GM10248 (cell line): ENCODE data around the gene SPTBN1.

ENCODE experiments used
- CTCF ChIA-PET: fragments of 300-600 bp; sonication (Branson Sonifier 250); formaldehyde crosslinking; extraction: SDS; loops from one replicate; lab custom pipeline; 2021; ENCODE audit warnings: antibody characterized with exemption; lab: Yijun Ruan, JAX
- POLR2A ChIA-PET: fragments of 350-650 bp; sonication (Branson Sonifier 250); formaldehyde crosslinking; extraction: SDS; loops from one replicate; lab custom pipeline; 2020; ENCODE audit warnings: antibody characterized with exemption; lab: Yijun Ruan, JAX
- DNase-seq: peaks from one replicate; pipeline ENCODE4 v3.0.0; 2012; ENCODE audit errors: extremely low spot score
- TF ChIP-seq, protein P1 (sequence below): IDR thresholded peaks from 2 replicates; pipeline ENCODE4 v1.5.1; 2012; ENCODE audit warnings: mild to moderate bottlenecking, low read depth; ENCODE audit errors: extremely low read depth, missing control alignments, control extremely low read depth

The SPTBN1 gene

DNA sequence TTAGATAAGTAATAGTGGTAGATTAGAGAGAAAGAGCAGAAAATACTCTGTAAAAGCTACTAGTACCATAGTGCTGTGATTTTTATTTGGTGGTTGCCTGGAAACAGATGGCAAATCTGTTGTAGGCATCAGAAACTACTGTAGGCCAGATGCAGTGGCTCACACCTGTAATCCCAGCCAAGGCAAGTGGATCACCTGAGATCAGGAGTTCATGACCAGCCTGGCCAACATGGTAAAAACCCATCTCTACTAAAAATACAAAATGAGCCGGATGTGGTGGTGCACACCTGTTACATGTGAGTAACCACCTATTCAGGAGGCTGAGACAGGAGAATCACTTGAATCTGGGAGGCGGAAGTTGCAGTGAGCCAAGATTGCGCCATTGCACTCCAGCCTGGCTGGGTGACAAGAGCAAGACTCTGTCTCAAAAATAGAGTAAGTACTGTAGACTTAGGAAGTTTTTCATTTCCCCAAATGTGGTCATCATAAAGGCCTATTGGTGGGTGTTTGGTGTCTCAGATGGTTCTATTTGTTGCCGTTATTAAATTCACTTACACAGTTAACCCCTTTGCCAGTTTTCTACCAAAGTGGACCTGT lies 79.6 kb downstream of the SPTBN1 start:
- POLR2A ChIA-PET: no interaction called here
- CTCF ChIA-PET: interaction anchor here (1.5 to 6.0 kb wide), 4 partner anchors 8 to 18 kb away, joined by 3 to 39 read pairs (median 6); no protein-coding TSS in a partner anchor
- DNase-seq: no peak
- TF ChIP-seq, protein P1, sequence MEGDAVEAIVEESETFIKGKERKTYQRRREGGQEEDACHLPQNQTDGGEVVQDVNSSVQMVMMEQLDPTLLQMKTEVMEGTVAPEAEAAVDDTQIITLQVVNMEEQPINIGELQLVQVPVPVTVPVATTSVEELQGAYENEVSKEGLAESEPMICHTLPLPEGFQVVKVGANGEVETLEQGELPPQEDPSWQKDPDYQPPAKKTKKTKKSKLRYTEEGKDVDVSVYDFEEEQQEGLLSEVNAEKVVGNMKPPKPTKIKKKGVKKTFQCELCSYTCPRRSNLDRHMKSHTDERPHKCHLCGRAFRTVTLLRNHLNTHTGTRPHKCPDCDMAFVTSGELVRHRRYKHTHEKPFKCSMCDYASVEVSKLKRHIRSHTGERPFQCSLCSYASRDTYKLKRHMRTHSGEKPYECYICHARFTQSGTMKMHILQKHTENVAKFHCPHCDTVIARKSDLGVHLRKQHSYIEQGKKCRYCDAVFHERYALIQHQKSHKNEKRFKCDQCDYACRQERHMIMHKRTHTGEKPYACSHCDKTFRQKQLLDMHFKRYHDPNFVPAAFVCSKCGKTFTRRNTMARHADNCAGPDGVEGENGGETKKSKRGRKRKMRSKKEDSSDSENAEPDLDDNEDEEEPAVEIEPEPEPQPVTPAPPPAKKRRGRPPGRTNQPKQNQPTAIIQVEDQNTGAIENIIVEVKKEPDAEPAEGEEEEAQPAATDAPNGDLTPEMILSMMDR: no peak

DNA sequence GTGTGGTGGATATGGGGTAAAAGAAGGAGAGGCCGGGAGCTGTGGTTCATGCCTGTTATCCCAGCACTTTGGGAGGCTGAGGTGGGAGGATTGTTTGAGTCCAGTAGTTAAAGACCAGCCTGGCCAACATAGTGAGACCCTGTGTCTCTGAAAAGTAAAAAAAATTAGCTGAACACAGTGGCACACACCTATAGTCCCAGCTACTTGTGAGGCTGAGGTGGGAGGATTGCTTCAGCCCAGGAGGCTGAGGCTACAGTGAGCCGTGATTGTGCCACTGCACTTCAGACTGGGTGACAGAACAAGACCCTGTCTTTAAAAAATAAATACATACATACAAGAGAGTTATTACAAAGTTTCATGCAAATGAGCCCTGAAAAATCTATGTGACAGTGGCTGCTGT lies 80.6 kb downstream of the SPTBN1 start:
- TF ChIP-seq, protein P1: no peak
- no peak for DNase-seq
- ChIA-PET POLR2A (no interaction called here), CTCF (interaction anchor here (0.9 to 6.0 kb wide), 7 partner anchors 9 to 71 kb away, joined by 3 to 39 read pairs (median 3); no protein-coding TSS in a partner anchor)

DNA sequence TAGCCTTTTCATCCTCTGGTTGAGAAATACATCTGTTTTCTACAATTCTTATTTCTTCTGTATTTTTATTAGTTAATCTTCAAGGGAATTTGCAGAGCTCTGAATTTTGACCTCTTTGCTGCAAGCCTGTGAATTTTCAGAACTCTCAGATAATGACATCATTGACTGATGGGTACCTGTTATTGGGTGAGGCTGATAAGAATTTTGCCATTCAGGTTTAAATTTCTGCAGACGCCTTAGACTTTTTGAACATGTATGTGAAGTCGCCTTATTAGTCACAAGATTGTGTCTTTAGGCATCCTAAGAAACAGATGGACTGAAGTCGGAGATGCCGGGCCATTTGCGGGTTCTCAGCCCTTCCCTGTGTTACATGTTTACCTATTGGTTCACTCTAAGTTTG lies 82.4 kb downstream of the SPTBN1 start:
- no peak for DNase-seq
- ChIA-PET CTCF (interaction anchor here (1.0 to 6.0 kb wide), 5 partner anchors 9 to 68 kb away, joined by 3 to 39 read pairs (median 7); no protein-coding TSS in a partner anchor), POLR2A (no interaction called here)
- TF ChIP-seq, protein P1: no peak

DNA sequence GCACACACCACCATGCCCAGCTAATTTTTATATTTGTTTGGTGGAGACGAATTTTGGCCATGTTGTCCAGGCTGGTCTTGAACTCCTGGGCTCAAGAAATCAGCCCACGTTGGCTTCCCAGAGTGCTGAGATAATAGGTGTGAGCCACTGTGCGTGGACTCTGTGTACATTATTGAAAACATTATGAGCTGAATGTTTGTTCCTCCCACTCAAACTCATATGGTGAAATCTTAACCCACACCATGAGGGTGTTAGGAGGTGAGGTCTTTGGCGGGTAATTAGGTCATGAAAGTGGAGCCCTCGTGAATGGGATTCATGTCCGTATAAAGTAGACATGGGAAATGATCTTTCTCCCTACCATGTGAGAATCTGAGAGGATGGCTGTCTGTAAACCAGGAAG lies 83.6 kb downstream of the SPTBN1 start:
- ChIA-PET CTCF (interaction anchor here (1.0 to 6.0 kb wide), 7 partner anchors 8 to 125 kb away, joined by 3 to 39 read pairs (median 4); no protein-coding TSS in a partner anchor), POLR2A (no interaction called here)
- TF ChIP-seq, protein P1: no peak
- DNase-seq: no peak

DNA sequence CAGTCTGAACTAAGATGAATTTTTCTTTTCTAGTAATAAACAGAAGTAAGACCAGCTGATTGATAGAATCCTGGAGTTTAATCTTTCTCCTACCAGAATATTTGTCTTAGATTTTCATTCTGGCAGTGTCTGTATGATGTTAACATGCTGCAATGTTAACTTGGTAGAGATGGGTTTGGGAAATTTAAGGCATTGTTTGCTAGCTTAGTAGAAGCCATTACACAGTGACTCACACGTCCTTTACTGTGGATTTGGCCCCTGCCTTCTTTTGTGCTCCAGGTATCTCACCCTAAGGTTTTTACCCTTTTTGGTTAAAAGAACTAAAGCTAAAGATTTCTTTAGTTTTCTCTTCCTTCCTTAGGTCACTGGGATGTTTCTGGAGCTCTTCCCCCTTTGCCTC lies 84.1 kb downstream of the SPTBN1 start:
- ChIA-PET CTCF (interaction anchor here (1.2 to 6.0 kb wide), 5 partner anchors 11 to 125 kb away, joined by 4 to 39 read pairs (median 6); no protein-coding TSS in a partner anchor), POLR2A (no interaction called here)
- no peak for DNase-seq
- TF ChIP-seq, protein P1: no peak

DNA sequence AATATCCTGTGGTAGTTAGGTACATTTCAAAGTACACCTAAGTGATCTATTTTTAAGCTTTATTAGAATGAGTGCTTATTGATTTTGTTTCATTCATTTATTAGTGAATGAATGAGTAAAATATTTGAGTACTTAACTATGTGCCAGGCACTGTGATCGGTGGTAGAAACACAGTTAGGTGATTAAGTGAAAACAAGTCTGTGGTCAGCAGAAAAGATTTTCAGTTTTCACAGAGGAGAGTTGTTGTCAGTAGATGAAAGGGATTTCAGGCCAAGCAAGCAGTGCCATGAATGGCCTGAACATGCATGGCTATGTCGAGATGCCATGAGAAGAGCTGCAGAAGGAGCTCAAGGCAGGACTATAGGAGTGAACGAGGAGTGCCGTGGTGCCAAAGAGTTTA lies 85.9 kb downstream of the SPTBN1 start:
- ChIA-PET POLR2A (no interaction called here), CTCF (no interaction called here)
- TF ChIP-seq, protein P1: no peak
- DNase-seq: no peak
